ENCODE data around the gene GBF1.

The GBF1 gene

DNA sequence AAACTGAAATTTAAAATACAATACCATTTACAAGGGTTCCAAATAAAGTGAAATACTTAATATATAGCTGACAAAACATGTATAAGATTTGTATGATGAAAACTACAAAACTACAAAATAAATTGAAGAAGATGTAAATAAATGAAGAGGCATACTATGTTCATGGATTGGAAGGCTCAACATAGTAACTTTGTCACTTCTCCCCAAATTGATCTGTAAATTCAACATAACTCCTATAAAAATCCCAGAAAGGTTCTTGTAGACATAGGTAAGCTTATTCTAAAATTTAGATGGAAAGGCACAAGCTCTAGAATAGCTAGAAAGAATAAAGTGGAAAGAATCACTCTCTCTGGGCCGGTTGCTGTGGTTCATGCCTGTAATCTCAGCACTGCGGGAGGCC, 126.0 kb downstream of the GBF1 start:
- no peak overlapping the region for H3K9ac ChIP-seq (ENCODE audit: low read depth, low read length)
- H3K4me1 ChIP-seq (ENCODE audit: insufficient read depth, low read length): no peaks in the 10 kb centered on the region
- no peaks in the 10 kb centered on the region for H4K20me1 ChIP-seq (ENCODE audit: insufficient read depth, low read length)
- no peaks in the 10 kb centered on the region for H3K9me3 ChIP-seq (ENCODE audit: insufficient read depth, low read length, severe bottlenecking)
- H3K27ac ChIP-seq (ENCODE audit: low read length): no peak overlapping the region
- DNase-seq (no peak), ATAC-seq (ENCODE audit: insufficient read depth, low read depth) (no peak)
- no peak overlapping the region for H2AFZ ChIP-seq (ENCODE audit: low read depth, low read length)
- H3K36me3 ChIP-seq (ENCODE audit: insufficient read depth, low read length): peaks cover 88% of the 10 kb centered on the region
- H3K4me3 ChIP-seq (ENCODE audit: low read depth in 1 of 2, low read length in 2 of 2): no peak overlapping the region
- H3K27me3 ChIP-seq (ENCODE audit: insufficient read depth, low read length, poor library complexity): no peaks in the 10 kb centered on the region
- H3K79me2 ChIP-seq (ENCODE audit: insufficient read depth, low read length): no peaks in the 10 kb centered on the region
- H3K4me2 ChIP-seq (ENCODE audit: insufficient read depth, low read length): no peak overlapping the region
- TF ChIP-seq, protein P1, sequence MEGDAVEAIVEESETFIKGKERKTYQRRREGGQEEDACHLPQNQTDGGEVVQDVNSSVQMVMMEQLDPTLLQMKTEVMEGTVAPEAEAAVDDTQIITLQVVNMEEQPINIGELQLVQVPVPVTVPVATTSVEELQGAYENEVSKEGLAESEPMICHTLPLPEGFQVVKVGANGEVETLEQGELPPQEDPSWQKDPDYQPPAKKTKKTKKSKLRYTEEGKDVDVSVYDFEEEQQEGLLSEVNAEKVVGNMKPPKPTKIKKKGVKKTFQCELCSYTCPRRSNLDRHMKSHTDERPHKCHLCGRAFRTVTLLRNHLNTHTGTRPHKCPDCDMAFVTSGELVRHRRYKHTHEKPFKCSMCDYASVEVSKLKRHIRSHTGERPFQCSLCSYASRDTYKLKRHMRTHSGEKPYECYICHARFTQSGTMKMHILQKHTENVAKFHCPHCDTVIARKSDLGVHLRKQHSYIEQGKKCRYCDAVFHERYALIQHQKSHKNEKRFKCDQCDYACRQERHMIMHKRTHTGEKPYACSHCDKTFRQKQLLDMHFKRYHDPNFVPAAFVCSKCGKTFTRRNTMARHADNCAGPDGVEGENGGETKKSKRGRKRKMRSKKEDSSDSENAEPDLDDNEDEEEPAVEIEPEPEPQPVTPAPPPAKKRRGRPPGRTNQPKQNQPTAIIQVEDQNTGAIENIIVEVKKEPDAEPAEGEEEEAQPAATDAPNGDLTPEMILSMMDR (IDR thresholded peaks at IDR 0.05; ENCODE audit: borderline replicate concordance, extremely low read depth, low read length, poor library complexity, severe bottlenecking): no peak
- TF ChIP-seq EZH2 (IDR thresholded peaks at IDR 0.05; ENCODE audit: borderline replicate concordance, low read depth, low read length, severe bottlenecking): no peak

DNA sequence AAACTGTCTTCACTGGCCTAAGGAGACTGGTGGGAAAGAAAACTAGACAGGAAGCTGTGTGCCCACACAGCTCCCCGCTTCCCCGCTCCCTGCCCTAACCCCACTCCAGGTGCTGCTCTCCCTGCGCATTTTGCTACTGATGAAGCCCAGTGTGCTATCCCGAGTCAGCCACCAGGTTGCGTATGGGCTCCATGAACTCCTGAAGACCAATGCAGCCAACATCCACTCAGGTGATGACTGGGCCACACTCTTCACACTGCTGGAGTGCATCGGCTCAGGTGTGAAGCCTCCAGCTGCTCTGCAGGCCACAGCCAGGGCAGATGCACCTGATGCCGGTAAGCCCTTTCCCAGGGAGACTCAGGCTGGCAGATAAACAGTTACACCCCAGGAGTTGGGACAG, 129.9 kb downstream of the GBF1 start:
- H3K4me2 ChIP-seq (ENCODE audit: insufficient read depth, low read length): no peak overlapping the region
- H3K9ac ChIP-seq (ENCODE audit: low read depth, low read length): no peak overlapping the region
- no peak overlapping the region for H3K4me3 ChIP-seq (ENCODE audit: low read depth in 1 of 2, low read length in 2 of 2)
- TF ChIP-seq, protein P1 (IDR thresholded peaks at IDR 0.05; ENCODE audit: borderline replicate concordance, extremely low read depth, low read length, poor library complexity, severe bottlenecking): peak; percentile 25
- TF ChIP-seq EZH2 (IDR thresholded peaks at IDR 0.05; ENCODE audit: borderline replicate concordance, low read depth, low read length, severe bottlenecking): no peak
- no peak overlapping the region for H3K27ac ChIP-seq (ENCODE audit: low read length)
- no peak for DNase-seq
- no peak overlapping the region for H2AFZ ChIP-seq (ENCODE audit: low read depth, low read length)
- H3K4me1 ChIP-seq (ENCODE audit: insufficient read depth, low read length): no peaks in the 10 kb centered on the region
- H3K9me3 ChIP-seq (ENCODE audit: insufficient read depth, low read length, severe bottlenecking): no peaks in the 10 kb centered on the region
- H3K36me3 ChIP-seq (ENCODE audit: insufficient read depth, low read length): peaks cover 79% of the 10 kb centered on the region
- no peaks in the 10 kb centered on the region for H3K27me3 ChIP-seq (ENCODE audit: insufficient read depth, low read length, poor library complexity)
- no peaks in the 10 kb centered on the region for H3K79me2 ChIP-seq (ENCODE audit: insufficient read depth, low read length)
- 0 out of 3 replicates have a peak, but pooled peaks have one; percentile 29 for ATAC-seq (ENCODE audit: insufficient read depth, low read depth)
- H4K20me1 ChIP-seq (ENCODE audit: insufficient read depth, low read length): no peaks in the 10 kb centered on the region

- Histone ChIP-seq H3K4me3 (ENCODE audit: low read depth in 1 of 2, low read length in 2 of 2) (no peak overlapping the region), H3K9ac (ENCODE audit: low read depth, low read length) (no peak overlapping the region), H3K4me1 (ENCODE audit: insufficient read depth, low read length) (no peaks in the 10 kb centered on the region), H3K27ac (ENCODE audit: low read length) (no peak overlapping the region), H3K9me3 (ENCODE audit: insufficient read depth, low read length, severe bottlenecking) (no peaks in the 10 kb centered on the region), H2AFZ (ENCODE audit: low read depth, low read length) (no peak overlapping the region), H4K20me1 (ENCODE audit: insufficient read depth, low read length) (no peaks in the 10 kb centered on the region), H3K27me3 (ENCODE audit: insufficient read depth, low read length, poor library complexity) (no peaks in the 10 kb centered on the region), H3K4me2 (ENCODE audit: insufficient read depth, low read length) (no peak overlapping the region), H3K79me2 (ENCODE audit: insufficient read depth, low read length) (no peaks in the 10 kb centered on the region), H3K36me3 (ENCODE audit: insufficient read depth, low read length) (peaks cover 79% of the 10 kb centered on the region)
- TF ChIP-seq, protein P1 (IDR thresholded peaks at IDR 0.05; ENCODE audit: borderline replicate concordance, extremely low read depth, low read length, poor library complexity, severe bottlenecking): no peak
- no peak for TF ChIP-seq EZH2 (IDR thresholded peaks at IDR 0.05; ENCODE audit: borderline replicate concordance, low read depth, low read length, severe bottlenecking)
- no peak for ATAC-seq (ENCODE audit: insufficient read depth, low read depth)
- DNase-seq: no peak
Observed at GRCh38 chr10:102375867-102376266, 130.5 kb downstream of the GBF1 start.

DNA sequence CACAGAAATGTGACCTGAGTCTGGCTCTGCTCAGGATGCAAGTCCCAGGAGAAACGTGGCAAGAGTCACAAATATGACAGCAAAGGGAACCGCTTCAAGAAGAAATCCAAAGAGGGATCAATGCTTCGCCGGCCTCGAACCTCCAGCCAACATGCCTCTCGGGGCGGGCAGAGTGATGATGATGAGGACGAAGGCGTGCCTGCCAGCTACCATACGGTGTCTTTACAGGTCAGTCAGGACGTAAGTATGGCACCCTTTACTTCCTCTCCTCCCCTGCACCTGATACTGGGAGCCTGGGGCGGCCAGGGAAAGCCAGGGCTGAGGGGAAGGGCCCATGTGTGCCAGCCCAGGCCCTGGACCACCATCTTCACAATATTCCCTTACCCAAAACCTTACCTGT, 131.6 kb downstream of the GBF1 start:
- Histone ChIP-seq H3K4me2 (ENCODE audit: insufficient read depth, low read length) (no peak overlapping the region), H3K9ac (ENCODE audit: low read depth, low read length) (no peak overlapping the region), H3K27ac (ENCODE audit: low read length) (no peak overlapping the region), H2AFZ (ENCODE audit: low read depth, low read length) (no peak overlapping the region), H3K36me3 (ENCODE audit: insufficient read depth, low read length) (peaks cover 78% of the 10 kb centered on the region), H3K9me3 (ENCODE audit: insufficient read depth, low read length, severe bottlenecking) (no peaks in the 10 kb centered on the region), H4K20me1 (ENCODE audit: insufficient read depth, low read length) (0 out of 2 replicates have a peak, but pooled peaks cover 2% of the 10 kb centered on the region), H3K4me1 (ENCODE audit: insufficient read depth, low read length) (no peaks in the 10 kb centered on the region), H3K4me3 (ENCODE audit: low read depth in 1 of 2, low read length in 2 of 2) (no peak overlapping the region), H3K27me3 (ENCODE audit: insufficient read depth, low read length, poor library complexity) (no peaks in the 10 kb centered on the region), H3K79me2 (ENCODE audit: insufficient read depth, low read length) (no peaks in the 10 kb centered on the region)
- TF ChIP-seq, protein P1 (IDR thresholded peaks at IDR 0.05; ENCODE audit: borderline replicate concordance, extremely low read depth, low read length, poor library complexity, severe bottlenecking): no peak
- TF ChIP-seq EZH2 (IDR thresholded peaks at IDR 0.05; ENCODE audit: borderline replicate concordance, low read depth, low read length, severe bottlenecking): no peak
- DNase-seq (no peak), ATAC-seq (ENCODE audit: insufficient read depth, low read depth) (no peak)
